Pons (tissue), 1 donor: ENCODE measurements around the gene VPS8.
"Not testable (repeated sequence)": the region's sequence is repeated elsewhere in the genome, so short reads cannot be mapped to it uniquely, and the experiment has no call there.

ENCODE experiments used
- DNase-seq: peaks from one replicate; pipeline ENCODE4 v3.0.0-alpha.2; 2016; ENCODE audit warnings: low spot score

The VPS8 gene

DNA sequence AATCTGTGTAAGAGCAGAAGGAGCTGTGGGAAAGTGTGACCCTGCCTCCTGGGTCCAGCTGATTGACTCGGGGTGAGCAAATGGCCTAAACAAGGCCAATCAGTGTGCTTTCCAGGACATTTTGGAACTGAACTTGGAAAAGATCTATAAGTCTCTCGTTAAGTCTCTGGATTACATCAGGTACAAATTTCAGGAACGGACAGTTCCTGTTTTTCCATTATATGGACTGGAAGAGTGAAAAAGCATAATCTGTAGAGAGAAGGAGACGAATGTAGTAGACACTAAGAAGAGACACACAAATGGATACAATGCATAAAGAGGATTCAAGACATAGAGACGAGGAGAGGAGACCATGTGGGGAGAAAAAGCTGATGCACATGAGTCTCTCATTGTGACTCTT lies 173.6 kb downstream of the VPS8 start:
- DNase-seq, result no peak

DNA sequence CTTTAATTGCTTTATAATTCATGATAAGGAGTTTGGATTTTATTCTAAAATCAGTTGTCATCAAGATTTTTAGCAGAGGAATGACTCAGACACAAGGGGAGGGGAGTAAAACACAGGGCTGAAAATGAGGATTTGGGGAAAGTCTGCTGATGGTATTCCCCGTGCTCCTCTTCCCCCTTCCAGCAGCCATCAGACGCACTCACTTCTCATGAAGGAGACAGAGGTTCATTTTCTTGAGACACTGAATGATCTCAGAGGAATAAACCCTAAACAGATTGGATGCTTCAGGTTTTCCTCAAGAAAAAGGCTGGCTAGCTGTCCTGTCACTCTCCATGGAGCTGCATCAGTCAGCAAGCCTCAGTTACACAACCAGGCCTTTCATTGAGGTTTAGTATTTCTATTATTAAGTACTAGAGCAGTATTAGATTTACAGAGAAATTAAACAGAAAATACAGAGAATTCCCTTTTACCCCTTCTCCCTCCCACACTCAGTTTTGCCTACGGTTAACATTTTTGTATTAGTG lies 174.5 kb downstream of the VPS8 start:
- no peak for DNase-seq

DNA sequence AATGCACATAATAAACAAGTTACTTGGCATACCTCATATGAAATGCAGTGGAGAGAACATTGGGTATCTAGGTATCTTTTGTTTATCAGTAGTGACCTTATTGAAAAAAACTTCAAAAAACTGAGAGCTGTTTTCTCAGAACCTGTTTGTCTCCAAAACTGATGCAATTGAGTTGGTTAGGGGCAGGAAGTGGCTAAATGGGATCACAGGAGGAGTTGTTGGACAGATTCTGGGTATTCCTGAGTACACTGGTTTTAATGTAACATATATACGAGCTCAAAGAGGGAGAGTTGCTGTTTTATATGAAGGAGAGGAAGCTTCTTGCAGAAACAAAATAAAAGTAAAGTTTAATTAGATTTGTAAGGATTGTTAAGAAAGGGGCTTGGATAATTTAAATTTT lies 181.4 kb downstream of the VPS8 start:
- no peak for DNase-seq

DNA sequence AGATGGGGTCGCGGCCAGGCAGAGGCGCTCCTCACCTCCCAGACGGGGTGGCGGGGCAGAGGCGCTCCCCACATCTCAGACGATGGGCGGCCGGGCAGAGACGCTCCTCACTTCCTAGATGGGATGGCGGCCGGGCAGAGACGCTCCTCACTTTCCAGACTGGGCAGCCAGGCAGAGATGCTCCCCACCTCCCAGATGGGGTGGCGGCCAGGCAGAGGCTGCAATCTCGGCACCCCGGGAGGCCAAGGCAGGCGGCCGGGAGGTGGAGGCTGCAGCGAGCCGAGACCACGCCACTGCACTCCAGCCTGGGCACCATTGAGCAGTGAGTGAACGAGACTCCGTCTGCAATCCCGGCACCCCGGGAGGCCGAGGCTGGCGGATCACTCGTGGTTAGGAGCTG lies 191.9 kb downstream of the VPS8 start:
- DNase-seq, result not testable (repeated sequence)

DNA sequence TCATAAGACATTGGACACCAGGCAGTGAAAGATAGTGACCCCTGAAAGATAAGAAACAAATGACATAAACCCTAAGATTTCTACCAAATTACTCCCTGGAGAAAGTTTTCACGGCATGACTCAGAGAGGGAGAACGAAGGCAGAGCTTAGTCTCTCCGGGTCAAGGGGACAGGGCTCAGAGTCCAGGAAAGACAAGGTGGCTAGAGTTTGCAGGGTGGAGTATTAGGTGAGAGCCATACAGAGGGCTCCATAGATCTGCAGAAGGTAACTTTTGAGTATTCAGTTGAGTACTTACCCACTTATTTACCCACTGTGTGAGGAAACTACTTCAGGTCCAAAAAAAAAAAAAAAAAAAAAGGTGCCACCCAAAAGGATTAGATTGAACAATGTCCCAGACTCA lies 197.7 kb downstream of the VPS8 start:
- no peak for DNase-seq

DNA sequence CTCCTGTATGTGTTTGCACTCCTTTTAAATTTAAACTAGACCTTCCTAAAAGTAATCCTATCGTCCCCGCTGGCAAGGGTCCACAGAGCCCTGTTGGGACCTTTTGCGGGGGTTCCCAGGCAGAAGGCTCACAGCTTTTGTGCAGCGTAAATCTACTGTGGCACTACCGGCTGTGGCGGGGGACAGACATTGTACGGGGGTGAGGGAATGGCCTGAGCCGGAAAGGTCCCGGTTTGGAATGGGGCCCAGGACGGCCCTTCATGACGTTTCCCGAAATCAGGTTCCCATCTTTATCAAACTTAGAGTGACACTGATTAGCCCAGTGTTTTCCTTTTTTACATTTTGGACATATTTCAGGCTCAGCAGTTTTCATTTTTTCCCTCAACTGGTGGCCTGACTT lies 205.6 kb downstream of the VPS8 start:
- DNase-seq, result not testable (repeated sequence)

DNA sequence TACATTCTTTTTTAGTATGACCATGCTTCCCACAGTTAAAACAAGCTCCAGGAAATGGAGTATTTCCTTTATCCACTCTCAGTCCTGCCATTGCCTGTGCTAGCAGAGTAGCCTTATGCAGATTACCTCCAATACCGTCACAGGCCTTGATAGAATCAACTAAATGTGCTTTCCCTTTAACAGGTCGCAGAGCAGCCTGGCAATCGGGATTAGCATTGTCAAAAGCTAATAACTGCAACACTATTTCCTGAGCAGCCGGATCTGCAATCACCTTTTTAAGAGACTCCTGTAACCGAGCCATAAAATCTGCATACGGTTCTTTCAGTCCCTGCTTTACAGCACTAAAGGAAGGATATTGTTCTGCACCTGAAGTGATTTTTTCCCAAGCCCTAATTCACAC lies 206.0 kb downstream of the VPS8 start:
- DNase-seq, result not testable (repeated sequence)

DNA sequence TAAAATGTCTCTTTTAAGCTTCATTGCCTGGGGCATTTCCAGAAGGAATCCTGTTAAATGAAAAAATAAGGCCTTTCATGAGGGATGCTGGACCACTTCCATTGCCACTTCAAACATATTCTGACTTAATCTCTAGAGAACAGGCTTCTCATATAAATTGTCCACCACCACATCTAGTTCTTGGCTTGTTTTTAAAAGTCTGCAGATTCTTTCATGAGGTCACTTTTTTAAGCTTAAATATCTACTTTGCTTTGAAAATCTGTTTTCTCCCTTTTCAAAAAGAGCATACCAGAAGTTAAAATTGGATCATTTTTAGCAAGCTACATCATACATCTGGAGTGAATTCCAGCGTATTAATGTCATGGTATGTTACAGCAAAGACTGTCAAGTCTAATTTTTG lies 209.3 kb downstream of the VPS8 start:
- peak; percentile 21 for DNase-seq

DNA sequence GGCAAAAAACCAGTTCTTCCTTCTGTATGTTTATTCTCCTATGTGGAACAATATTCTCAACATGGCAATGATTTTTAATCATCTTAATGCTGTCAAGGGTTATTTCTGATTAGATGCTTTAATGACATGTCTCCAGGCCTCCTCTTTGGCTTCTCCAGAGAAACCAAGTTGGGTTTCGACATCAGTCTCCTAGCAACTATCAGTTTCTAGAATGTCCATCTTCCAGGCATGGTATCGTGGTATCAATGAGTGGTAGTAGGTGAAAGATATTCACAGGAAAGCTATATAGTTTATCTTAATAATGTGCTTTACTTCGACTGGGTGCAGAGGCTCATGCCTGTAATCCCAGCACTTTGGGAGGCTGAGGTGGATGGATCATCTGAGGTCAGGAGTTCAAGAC lies 212.4 kb downstream of the VPS8 start:
- no peak for DNase-seq

DNA sequence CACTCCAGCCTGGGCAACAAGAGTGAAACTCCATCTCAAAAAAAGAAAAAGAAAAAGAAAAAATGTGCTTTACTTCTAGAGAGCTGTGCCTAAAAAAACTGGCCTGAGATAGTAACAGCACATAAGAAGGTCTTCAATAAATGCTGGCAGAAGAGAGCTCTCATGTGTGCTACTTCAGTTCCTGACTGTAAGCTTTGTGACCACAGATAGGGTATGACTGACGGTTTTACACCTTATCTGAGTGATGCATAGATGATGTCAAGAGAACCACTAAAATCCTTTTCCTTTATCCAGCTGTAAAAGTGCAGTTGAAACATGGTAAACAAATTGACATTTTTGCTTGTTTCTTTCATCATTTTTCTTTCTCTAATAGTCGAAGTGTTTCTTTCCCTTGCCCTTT lies 213.0 kb downstream of the VPS8 start:
- no peak for DNase-seq

DNA sequence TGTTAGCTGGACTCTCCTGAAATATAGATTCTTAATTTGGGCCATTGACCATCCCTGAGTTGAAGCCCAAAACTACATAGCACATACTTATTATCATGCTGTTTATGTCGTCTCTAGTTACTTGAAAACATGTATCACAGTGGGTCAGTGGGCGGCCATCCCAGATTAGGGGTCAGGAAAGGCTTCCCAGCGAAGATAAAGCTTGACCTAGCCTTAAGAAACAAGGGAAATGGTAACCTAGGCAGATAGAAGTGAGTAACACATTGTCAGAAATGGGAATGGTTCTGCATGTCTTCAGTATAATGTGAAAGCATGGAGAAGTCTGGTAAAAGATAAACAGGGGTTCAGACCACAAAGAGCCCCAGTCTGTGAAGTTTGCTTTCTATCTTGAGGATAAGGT lies 216.2 kb downstream of the VPS8 start:
- DNase-seq, result no peak

DNA sequence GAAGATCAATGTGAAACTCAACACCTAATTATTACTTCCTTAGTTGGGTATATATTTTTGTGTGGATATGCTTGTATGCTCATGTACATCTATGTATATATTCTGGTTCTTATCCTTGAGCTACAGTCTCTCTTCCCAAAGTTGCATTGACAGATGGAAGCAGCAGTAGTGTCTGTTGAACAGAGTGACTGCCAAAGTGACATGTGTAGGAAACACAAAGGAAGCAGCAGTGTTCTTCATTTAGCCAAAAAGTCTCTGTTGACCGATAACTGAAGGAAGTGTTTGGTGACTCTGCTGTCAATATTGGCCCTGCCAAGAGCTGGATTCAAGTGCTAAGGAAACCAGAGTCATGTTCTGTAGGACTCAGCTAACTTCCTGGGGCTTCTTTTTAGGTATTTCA lies 217.1 kb downstream of the VPS8 start:
- DNase-seq, result no peak

DNA sequence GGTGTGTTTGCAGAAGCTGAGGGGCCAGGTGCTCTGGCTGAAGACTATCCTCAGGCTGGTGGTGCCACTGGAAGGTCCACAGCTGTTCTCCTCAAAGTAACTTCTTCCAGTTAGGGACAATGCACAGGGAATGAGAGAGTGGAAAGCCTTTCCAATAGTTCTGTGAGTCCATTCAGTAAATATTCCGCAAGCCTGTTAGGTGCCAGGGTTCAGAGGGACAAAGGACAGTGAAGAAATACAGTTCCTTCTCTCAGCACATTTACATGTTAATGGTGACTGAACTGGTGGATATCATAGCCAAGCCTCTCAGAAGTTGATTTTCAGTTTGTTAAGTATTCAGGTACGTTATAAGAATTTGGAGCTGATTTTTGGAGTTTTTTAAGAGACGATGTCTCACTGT lies 218.4 kb downstream of the VPS8 start:
- DNase-seq, result no peak

DNA sequence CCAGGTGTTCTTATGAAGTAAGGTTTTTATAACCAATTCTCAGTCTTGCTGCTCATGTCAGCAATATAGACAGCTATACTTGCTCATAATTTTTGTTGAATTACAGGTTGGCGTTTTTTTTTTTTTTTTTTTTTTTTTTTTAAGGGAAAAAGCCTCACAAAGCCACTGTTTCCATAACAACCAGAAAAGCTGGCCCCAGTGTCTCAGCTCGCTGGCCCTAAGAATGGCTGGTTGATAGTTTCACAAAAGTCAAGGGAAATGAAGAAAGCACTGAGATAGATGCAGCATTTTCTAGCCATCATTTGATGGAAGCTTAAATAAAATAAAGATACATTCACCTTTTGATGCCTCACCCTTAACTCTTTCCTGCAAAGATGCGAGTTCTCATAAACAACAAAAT lies 219.0 kb downstream of the VPS8 start:
- no peak for DNase-seq

DNA sequence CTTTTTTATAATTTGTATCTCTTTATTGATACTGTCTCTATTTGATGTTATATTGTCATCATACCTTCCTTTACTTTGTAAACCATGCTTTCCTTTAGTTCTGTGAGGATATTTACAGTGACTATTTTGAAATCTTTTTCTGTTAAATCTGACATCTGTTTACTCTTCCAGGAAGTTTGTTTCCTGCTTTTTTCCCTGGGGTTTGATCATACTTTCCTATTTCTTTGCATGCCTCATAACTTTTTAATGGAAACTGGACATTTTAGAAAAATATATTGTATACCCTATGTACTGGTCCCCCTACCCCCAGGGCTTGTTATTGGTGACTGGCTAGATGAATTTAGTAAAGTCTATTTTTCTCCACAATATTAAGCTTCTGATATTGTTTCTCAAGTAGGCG lies 225.8 kb downstream of the VPS8 start:
- DNase-seq, result no peak

DNA sequence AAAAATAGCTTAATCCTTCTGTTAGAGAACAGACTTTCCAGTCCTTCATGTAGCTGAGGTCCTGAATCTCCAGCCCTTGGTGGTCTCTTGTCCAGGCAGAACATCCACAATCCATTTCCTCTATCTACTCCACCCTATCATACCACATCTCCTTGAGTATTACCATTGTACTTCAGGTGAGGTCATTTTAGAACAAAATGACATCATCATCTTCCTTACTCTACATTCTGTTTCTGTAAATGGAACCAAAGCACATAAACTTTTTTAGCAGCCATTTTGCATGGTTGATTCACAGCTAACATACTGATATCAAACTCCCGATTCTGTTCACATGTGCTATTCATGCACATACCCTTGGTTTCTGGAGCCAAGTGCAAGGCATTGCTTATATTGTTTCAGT lies 228.5 kb downstream of the VPS8 start:
- no peak for DNase-seq

DNA sequence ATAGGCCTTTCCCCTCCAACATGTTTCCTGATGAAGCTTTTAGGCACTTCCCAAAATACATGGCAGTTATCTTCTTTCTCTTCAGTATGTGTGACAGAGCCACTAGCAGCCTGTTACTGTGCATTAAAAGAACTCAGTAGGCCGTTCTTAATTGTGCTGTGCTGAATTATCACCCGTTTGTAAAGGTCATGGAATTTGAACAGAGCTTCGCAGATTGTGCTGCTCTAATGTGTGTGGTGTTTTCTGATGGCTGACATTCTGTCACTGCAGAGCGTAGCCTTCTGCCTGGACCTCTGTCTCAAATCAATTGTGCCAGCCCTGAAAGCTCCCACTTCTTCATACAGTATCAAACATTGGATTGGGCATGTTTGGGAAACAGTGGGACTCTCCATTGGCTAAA lies 229.6 kb downstream of the VPS8 start:
- DNase-seq, result no peak

DNA sequence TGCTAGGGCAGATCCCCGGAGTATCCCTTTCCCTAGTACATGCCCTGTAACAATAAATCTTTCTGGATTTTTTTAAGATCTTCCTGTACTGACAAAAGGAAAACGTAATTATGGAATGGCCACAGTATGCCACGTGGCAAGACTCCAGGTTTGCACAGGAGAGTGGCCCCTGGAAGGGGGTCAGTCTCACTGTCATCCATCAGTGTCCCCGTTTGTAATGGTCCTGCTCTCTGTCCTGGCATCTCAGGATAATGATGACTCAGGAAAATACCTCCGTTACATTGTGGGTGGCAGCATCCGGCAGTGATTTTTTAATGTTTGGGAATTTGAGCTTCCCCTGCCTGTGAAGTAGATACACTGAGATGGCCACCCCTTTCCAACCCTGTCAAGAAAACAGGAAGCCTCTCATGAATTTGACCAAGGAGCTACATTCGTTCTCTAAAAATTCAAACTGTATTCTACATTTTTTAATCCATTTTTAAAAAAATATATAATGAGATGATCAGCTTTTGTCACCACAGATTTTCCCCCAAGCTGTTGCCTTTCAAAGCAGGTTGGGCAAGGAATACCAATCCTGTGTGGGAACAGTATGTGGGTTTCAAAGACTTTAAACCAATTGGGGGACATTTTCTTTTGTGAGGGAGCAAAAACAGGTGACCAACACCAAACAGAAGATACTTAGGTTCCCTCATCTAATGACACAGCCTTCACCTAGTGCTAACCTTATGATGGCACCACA lies 230.5 kb downstream of the VPS8 start:
- no peak for DNase-seq

DNA sequence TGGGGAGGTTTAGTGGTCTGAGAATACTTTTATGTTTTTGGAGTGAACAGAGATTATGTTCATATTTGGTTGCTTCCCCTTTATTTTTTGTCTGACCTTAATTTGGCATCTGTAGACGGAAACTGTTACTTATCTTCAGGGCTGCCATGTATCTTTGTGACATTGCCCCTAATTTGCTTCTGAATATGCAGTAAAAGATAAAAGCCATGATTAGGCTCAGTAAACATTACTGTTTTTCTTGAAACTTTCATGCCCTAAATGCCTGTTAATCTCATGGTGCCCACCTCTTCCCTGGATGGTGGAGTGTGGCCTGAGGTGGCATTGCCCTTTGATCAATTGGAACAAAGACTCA lies 234.2 kb downstream of the VPS8 start:
- no peak for DNase-seq

DNA sequence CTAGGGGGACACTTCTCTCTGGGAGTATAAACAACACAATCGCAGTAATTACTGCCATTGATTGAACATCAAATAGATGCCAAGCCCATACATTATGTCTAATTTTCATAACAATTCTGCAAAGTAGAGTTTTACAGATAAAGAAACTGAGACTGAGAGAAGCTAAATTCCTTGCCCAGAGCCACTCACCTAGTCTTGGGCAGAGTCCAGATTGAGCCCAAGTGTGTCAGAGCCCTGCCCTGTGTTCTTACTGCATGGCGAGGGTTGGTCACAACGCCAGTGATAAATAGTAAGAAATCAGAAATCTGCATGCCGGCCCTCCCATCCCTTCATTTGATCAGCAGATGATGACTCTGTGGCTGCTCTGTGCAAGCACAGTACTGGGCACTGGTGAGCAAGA lies 234.6 kb downstream of the VPS8 start:
- no peak for DNase-seq

DNA sequence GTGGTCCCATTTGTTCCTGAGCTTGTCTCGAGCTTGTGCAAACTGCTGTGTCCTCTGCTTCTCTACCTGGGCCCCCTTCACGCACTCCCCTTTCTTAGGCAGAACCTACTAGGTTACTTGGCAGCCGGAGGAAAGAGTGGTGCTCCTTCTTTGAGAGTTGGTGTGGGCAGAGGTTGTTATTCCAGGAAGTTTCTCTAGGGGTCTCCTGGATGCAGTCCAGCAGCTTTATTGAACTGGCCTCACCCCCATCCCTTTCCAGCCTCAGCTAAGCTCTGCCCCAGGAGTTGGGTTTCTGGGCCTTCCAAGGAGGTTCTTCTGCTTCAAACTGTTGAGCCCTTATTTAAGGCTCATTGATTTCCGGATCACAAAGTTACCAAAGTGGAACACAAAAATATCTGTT lies 237.7 kb downstream of the VPS8 start:
- DNase-seq, result no peak

DNA sequence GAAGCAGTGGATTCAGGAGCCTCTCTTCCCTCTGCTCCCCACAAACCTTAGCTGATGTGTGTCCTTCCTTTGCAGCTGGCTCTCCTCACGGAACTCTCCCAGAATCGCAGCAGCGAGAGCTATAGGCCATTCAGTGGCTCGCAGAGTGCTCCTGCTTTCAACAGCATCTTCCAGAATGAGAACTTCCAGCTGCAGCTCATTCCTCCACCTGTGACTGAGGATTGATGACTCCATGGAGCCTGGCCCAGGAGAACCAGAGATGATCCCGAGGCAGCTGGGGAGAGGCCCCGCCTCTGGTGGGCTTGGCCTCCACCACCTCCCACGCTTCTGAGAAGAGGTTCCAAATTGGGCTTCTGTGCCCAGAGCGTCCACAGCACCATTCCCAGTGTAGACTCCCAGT lies 239.8 kb downstream of the VPS8 start:
- DNase-seq, result no peak

DNA sequence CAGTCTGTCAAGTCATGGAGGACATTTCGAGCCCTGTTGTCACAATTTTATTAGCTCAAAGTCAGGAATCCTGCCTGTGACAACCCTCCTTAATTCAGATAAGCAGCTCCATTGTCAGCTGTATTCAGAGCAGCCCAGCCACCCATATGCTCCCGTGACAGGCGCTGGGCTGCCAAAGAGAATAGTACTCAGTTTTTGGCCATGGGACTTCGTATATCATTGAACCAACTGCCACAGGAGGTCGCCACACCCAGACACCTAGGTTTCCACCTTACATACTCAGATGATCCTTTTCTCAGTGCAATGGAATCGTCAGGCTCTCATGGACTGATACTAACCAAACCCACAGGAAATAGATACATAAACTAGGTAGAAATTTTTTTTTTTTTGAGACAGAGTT lies 240.7 kb downstream of the VPS8 start:
- no peak for DNase-seq

DNA sequence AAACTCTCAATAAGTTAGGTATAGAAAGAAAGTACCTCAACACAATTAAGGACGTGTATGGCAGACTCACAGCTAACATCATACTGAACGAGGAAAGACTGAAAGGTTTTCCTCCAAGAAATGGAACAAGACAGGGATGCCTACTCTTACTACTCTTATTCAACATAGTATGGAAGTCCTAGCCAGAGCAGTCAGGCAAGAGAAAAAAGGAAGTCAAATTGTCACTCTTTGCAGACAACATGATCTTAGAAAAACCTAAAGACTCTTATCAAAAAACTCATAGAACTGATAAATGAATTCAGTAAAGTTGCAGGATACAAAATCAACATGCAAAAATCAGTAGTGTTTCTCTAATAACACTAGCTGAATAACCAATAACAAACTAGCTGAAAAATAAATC lies 244.9 kb downstream of the VPS8 start:
- DNase-seq, result no peak

DNA sequence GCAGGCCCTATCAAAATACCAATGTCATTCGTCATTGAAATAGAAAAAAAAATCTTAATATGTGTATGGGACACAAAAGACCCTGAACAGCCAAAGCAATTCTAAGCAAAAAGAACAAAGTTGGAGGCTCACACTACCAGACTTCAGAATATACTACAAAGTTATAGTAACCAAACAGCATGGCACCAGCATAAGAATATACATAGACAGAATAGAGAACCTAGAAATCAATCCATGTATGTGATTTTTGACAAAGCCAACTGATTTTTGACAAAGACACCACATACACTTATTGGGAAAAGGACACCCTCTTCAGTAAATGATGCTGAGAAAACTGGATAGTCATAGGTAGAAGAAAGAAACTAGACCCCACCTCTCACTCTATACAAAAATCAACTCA lies 245.9 kb downstream of the VPS8 start:
- DNase-seq, result no peak
